Activated T-helper 1 cell treated with Interleukin-2 at 50 U/mL for 16 hours (primary cell): ENCODE results near the gene ADSS2.
"Not testable (repeated sequence)": the region's sequence is repeated elsewhere in the genome, so short reads cannot be mapped to it uniquely, and the experiment has no call there.

Experiments
- DNase-seq: peaks from one replicate; pipeline ENCODE4 v3.0.0-alpha.2; 2020; ENCODE audit warnings: low read depth

Gene ADSS2

GRCh38 chr1:244451539-244451950 is at the start of gene ADSS2:
TSS of gene ADSS2 (minus strand) at chr1:244451909. CDS start at chr1:244451817, 92 bp downstream.
- no peak for DNase-seq

GRCh38 chr1:244500515-244500914 is 48.8 kb upstream of the ADSS2 start:
- not testable (repeated sequence) for DNase-seq

GRCh38 chr1:244499484-244499883 is 47.8 kb upstream of the ADSS2 start:
- DNase-seq = not testable (repeated sequence)

- no peak for DNase-seq
Measured at GRCh38 chr1:244497805-244498204, 46.1 kb upstream of the ADSS2 start.

DNA sequence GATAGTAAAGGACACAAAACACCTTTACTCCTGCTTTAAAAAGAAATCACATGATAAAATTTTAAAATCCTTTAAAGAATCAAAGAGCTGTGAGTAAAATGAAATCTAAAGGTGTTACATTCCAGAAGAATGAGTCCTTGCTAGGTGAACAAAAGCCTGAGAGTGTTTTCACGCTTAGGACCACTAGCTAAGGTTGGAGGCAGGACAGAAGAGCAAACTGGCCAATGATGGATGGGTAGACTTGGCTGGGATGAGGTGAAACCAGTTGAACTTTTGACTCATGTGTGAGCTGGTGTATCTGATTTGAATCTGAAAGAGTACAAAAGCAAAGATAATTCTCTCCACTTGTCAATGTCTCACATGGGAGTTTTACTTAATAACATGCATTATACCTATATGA is 44.5 kb upstream of the ADSS2 start:
- DNase-seq = no peak

DNA sequence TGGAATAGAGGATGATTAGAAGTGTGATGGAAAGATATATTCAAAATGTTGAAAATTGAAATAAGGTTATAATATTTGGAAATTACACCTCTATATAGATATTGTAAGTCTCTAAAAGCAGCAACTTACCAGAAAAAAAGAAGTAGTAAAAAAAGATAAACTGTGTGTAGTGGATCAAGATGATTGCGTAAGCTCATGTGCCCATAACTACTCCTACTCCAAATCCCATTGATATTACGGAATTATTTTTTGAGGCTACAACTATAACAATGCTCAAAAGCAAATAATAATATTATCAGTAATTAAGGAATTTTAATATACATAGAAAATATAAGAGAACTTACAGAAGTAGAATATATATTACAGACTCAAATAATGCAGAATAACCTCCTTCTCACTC is 42.9 kb upstream of the ADSS2 start:
- no peak for DNase-seq

GRCh38 chr1:244484971-244485370 is 33.3 kb upstream of the ADSS2 start:
- DNase-seq = not testable (repeated sequence)

- DNase-seq = no peak
Measured at GRCh38 chr1:244473059-244473605, 21.4 kb upstream of the ADSS2 start.

GRCh38 chr1:244466724-244467123 is 15.0 kb upstream of the ADSS2 start:
- DNase-seq = no peak

DNA sequence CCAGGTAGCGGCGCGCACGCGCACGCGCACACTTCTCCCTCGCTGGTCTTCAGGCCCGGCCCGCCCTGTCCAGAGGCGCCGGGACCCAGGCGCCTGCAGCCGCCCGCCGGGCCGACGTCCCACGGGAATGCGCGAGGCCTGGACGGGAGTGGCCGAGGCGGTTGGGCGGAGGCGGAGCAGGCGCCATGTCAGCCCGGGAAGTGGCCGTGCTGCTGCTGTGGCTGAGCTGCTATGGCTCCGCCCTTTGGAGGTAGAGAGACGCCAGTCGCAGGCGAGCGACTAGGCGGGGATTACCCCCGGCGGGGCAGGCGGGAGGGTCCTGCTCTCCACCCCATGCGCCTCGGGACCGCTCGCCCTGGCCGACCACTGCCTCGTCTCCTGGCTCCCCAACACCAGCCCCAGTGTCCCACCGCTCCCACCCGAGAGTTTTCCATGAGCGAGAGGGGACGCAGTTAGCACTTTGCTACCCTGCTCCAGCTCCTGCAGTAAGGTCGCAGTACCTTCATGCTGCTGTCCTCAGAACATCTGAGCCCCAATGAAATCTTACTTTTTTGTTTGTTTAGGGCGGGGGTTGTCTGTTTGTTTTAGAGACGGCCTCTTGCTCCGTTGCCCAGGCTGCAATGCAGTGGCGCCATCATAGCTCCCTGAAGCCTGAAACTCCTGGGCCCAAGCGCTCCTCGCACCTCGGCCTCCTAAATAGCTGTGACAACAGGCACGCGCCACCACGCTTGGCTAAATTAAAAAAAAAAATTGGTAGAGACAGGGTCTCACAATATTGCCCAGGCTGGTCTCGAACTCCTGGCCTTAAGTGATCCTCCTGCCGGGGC is 9.7 kb upstream of the ADSS2 start, which contains the start of gene CATSPERE:
Gene CATSPERE, plus strand, starts transcription at position 29 of the 827 bp plus-strand sequence. Its CDS starts 157 bp downstream, at position 186.
- DNase-seq = peak; percentile 63

- no peak for DNase-seq
Measured at GRCh38 chr1:244460197-244460596, 8.5 kb upstream of the ADSS2 start.

DNA sequence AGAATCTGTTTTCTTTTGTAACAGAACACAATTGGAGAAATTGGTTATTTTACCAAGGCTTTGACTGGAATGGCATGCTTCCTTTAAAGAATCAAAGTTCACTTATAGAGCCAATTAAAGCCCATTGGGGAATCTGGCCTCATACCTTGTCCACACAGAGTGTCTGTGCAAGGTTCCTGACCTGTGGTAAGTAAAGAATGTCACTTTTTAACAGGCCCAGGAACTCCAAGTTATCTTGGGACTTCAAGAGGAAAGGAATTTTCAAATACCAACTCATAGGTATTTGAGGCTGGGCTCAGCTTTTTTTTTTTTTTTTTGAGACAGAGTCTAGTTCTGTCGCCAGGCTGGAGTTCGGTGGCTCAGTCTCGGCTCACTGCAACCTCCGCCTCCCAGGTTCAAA is 7.1 kb upstream of the ADSS2 start:
- no peak for DNase-seq

DNA sequence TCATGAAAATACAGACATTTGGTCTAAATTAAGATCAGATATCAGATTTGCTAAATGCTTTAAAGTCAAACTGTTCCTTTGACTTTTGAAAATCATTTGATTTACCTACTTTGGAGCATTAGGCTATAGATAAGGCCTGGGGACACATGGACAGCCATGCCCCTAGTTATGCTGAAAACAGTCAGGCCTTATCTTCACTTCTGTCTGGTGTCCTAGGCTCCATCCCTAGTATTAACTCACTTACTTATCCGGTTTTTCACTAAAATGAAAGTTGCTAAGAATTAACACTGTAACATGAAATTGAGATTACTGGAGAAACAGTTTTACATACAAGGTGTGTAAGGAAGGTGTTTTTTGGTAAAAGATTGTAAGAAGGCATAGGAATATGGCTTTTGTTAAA is 4.9 kb upstream of the ADSS2 start:
- no peak for DNase-seq

DNA sequence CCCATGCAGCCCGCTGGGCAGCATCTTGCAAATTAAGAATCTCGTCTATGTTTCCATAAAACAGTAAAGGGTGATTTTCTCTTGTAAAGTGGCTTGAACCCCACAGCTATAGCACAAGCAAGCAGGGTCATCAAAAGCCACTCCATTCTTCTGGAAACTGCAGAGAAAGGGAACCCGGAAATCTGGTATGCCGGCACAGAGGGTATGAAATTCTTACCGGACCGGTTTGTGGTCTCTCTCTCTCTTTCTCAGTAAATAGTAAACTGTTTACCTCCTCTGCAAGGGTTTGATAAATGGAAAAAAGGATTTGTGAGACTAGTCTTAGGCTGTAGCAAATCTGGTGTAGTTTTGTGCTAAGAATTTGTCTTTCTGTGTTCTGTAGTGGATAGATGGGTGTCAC is 2.7 kb upstream of the ADSS2 start:
- DNase-seq = no peak

- peak; percentile 99 for DNase-seq
Measured at GRCh38 chr1:244451951-244452795, 464 bp upstream of the ADSS2 start.

DNA sequence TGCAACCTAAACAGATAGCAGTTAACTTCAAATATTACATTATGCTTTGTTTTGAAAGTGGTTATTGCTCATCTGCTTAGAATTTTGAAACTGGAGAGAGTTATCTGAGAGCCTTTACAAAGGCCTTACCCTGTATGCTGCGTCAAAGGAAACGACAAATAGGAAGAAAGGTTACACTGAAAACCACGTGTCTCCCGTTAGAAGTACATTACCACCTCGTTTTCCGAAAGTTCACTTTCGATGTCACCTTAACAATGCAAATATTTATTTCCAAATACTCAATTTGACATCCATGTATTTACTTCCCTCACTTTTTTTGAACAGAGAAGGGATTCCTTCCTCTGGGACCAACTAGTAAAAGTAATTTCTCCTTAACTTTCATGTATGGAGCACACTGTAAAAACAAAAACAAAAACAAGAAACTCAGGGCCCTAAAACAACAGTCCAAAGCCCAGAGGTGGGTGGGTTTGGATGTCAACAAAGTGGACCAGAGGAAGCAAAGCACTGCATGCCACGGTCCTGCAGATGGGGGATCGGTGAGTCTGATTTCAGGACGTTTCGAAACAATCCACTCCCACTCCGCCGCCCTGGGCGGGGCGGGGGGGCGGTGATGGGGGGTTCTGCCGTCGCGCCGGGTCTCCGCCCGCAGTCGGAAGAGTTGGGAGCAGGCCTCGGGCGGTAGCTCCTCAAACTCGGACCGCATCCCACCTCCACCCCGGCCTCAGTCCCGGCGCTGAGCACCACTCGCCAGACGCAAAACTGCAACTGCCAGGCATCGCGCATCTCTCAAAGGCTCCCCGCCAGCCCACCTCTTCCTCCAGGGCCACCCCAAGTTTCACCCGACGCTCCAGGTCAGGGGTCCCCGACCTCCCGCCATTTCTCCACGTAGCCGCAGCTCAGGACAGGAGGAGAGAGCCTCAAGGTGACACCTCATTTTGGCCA is 841 bp downstream of the ADSS2 start:
- DNase-seq = peak; percentile 45

DNA sequence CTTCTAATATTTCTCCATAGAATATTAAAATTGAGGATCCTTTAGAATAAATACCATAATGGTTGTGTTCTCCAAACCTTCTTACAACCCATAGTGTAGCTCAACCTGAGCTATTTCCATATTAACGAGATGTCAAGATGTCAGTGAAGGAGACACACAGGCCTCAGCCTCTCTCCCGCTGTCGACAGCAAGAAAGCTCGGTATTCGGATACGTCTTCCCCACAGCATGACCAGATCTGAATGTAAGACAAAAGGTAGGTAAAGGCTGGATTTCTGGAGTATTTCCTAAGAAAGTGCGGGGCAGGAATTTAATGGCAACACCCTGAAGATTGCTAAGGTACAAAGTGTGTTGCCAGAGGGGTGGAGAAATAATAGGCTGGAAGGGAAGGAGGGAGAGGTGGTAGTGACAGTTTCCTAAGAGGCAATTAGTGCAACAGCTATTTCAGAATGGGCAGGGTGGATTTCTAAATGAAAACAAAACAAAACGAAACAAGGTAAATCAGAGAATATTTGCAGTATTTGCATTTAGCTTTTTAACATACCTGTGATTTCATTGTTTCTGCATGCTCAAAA is 1.7 kb downstream of the ADSS2 start:
- DNase-seq = no peak

DNA sequence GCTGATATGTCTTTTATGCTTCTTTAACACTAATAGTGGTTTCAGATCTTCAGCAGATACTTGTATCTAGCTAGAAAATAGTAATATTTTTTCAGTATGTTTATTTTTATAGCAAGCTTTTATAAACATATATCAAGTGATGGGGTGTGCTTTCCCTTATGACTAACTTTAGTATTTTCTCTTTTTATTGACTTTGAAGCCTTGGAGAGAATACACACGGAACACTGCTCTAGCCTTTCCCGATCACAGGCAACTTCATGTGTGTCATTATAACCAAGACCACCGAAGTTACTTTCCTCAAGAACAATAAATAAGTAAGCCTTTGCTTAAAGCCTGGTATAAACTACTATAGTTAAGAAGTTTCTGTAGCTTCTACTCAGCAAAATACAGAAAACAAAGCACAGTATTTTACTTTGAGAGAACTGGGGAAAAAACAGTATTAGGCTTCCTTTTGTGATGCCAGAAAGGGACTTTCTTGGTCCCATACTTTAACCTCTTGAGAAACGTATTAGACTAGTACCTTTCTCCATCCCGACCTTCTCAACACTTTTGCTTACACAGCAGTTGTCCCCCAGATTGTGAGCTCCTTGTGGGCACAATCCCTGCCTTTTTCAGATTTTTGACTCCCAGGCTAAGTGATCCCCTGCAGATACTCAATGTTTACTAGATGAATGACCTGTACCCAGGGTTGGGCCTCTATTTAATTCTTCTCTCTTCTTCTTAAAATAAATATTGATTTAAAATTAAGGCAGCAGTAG is 3.3 kb downstream of the ADSS2 start:
- DNase-seq = no peak

DNA sequence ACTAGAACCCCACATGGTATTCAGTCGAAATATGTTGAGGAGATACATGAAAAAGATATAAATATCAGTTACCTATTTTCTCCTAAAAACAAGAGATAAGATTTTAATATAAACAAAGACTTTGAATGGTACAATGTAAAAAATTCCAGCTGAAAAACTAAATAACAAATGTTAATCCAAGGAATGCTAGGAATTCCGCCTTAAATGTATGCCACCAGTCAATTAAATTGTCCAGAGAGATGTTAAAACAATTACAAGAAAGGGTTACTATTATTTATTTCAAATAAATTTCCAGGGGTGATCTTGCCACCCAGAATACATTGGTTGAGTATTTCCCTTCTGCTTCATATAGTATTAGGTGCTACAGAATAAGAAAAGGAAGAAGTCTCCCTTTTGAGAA is 4.2 kb downstream of the ADSS2 start:
- no peak for DNase-seq

DNA sequence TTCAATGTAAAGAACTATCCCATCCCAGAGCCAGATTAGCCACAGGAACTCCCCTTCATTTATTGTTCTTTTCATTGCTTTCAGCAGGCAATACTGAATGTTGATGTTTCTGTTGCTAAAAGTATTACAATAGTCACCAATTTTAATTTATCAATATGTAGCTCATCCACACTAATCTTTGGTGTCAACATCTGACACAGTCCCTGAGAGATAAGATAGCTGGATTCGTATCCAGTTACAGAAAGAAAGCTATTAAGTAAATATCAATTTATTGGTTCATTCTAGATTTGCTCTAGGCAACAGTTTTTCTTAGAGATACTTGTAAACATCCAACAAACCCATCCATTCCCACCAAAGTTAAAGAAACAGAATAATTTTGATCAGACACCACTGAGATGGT is 4.7 kb downstream of the ADSS2 start:
- DNase-seq = no peak
